ENCODE measurements around the gene TRMT44.

The TRMT44 gene, protein sequence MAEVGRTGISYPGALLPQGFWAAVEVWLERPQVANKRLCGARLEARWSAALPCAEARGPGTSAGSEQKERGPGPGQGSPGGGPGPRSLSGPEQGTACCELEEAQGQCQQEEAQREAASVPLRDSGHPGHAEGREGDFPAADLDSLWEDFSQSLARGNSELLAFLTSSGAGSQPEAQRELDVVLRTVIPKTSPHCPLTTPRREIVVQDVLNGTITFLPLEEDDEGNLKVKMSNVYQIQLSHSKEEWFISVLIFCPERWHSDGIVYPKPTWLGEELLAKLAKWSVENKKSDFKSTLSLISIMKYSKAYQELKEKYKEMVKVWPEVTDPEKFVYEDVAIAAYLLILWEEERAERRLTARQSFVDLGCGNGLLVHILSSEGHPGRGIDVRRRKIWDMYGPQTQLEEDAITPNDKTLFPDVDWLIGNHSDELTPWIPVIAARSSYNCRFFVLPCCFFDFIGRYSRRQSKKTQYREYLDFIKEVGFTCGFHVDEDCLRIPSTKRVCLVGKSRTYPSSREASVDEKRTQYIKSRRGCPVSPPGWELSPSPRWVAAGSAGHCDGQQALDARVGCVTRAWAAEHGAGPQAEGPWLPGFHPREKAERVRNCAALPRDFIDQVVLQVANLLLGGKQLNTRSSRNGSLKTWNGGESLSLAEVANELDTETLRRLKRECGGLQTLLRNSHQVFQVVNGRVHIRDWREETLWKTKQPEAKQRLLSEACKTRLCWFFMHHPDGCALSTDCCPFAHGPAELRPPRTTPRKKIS

DNA sequence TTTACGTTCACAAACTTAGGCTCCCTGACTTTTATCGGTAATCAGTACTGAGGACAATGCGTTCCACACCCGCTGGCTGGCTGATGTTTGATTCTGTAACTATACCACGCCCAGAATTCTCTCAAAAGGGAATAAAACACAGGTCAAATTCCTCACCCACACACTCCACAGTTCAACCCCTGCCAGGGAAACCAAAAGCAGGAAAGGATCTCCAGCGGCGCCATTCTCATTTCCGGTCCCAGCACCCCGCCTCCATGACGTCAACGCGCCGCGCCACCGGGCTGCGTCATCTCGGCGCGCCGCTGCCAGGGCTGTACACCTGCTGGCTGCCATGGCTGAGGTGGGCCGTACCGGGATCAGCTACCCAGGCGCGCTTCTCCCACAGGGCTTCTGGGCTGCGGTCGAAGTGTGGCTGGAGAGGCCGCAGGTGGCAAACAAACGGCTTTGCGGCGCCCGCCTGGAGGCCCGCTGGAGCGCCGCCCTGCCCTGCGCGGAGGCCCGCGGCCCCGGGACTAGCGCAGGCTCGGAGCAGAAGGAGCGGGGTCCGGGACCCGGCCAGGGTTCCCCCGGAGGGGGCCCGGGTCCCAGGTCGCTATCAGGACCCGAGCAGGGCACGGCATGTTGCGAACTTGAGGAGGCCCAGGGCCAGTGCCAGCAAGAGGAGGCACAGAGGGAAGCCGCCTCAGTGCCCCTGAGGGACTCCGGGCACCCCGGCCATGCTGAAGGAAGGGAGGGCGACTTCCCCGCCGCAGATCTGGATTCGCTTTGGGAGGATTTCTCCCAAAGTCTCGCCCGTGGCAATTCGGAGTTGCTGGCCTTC is at the start of gene TRMT44, which contains the start of gene ACOX3:
TRMT44 (plus strand) TSS at position 286 of the 820 bp plus-strand sequence; CDS start at position 332, 46 bp downstream.
ACOX3 (minus strand) TSS at position 232 of the 820 bp plus-strand sequence. CDS start 24,202 bp downstream, outside the sequence.
- DNase-seq (ENCODE audit: low read depth in 3 of 3, low spot score in 1 of 3) = peak; percentile 82 to 99 (median 91)

DNA sequence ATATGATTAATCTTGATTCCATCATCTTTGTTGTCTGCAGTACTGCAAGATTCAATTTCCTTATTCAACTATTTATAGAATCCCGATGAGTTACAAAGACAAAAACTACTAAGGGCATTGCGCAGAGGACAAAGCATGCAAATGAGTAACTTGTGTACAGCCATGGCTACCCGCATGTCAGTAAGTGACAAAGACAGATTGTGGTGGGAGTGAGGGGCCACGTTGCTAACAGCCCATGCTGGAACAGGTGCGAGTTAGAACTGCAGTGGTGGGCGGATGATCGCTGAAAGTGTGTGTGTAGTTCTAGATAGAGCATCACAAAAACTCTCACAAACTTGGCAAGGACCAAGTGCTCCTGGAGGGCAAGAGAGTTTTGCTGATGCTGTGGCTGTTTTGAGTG is 49.5 kb upstream of the TRMT44 start:
- DNase-seq (ENCODE audit: low read depth in 3 of 3, low spot score in 1 of 3) = no peak

DNA sequence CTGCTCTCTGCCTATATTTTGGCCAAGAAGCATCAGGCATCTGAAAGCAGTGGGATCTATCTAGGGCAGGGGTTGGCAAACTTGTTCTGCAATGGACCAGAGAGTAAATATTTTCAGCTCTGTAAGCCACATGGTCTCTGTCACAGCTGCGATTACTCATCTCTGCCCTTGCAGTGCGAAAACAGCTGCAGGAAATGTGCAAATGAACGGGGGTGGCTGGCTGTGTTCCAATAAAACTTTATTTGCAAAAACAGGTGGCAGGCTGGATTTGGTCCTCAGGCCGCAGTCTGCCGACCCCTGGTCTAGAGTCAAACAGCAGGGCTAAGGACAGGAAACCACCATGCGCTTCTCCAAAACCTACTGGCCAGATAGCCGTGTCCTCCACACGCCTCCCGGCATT is 48.6 kb upstream of the TRMT44 start:
- no peak for DNase-seq (ENCODE audit: low read depth in 3 of 3, low spot score in 1 of 3)

DNA sequence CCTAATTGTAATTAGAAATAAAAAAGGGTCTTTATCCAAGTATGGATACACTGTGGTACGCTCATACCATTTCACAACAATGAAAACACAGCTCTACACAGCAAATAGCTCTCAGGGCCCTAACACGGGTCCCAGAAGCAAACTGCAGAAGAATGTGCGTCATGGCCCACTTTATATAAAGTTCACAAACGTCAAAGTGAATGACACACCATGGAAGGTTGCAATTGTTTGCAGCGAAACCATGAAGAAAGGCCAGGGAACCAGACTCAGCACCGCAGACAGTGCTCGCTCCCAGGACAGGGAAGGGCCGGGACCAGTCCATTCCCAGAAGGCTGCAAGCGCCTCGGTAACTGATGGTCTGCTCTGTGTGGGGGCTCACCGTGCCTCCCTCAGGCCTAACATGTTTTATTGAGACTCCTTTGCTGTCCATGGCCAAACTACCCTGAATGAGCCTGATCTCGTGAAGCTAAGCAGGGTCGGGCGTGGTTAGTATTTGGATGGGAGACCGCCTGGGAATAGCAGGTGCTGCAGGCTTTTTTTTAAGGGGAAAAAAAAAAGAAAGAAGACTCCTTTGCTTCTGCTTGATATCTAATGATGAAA is 47.9 kb upstream of the TRMT44 start:
- no peak for DNase-seq (ENCODE audit: low read depth in 3 of 3, low spot score in 1 of 3)

DNA sequence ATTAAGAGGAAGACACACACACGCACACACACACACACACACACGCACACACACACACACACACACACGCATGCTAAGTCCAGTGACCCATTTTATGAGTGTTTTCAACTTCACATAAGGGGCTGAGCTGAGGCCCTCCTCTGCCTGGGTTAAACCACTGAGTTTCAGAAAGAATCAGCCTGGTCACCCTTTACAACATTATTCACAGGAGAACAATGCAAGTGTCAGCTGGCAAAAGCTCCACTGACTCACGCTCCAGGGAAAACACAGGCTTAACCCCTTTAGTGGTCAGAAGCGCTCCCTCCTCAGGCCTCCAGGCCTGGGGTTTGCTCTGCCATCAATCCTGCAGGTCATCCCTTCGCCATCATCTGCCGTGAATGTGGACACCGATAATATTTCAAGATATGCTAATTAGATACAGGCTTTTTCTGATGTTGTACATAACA is 47.0 kb upstream of the TRMT44 start:
- DNase-seq (ENCODE audit: low read depth in 3 of 3, low spot score in 1 of 3) = no peak

DNA sequence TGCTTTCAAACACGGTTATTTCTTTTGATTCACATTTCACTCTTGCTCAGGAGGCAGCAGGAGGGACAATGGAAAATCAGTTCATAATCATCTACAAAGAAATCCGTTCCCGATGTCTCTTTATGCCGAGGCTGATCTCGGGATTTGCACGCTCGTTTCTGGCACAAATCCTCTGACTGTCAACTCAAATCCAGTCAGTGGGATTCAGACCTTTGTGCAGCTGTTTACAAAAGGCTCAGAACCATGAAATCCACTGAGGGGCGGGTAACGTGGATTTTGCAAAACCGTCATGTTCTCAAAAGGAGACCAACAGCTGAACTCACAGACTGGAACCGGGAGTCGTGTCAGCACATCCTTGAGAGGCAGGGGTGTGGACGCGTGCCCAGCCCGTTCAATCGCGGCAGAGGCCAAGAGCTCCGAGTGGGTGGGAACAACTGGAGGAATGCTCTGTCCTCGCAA is 46.5 kb upstream of the TRMT44 start:
- no peak for DNase-seq (ENCODE audit: low read depth in 3 of 3, low spot score in 1 of 3)

DNA sequence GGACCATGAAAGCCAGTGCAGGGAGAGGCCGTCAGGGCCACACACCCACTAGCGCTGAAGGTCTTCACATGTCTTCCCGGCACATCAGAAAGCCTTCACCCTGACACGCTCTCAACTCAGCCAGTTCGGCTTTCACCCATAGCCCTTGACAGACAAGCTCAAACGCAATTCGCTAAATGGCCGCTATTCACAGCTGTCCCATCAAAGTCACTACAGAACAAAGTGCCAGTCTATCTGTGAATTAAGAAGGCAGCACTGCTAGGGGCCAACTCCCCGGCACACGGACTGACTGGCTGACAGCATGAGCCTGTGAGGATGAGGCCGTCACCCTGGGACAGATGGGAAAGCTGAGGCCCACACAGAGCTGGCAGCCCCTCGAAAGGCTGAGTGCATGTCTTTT is 45.8 kb upstream of the TRMT44 start:
- DNase-seq (ENCODE audit: low read depth in 3 of 3, low spot score in 1 of 3) = no peak

DNA sequence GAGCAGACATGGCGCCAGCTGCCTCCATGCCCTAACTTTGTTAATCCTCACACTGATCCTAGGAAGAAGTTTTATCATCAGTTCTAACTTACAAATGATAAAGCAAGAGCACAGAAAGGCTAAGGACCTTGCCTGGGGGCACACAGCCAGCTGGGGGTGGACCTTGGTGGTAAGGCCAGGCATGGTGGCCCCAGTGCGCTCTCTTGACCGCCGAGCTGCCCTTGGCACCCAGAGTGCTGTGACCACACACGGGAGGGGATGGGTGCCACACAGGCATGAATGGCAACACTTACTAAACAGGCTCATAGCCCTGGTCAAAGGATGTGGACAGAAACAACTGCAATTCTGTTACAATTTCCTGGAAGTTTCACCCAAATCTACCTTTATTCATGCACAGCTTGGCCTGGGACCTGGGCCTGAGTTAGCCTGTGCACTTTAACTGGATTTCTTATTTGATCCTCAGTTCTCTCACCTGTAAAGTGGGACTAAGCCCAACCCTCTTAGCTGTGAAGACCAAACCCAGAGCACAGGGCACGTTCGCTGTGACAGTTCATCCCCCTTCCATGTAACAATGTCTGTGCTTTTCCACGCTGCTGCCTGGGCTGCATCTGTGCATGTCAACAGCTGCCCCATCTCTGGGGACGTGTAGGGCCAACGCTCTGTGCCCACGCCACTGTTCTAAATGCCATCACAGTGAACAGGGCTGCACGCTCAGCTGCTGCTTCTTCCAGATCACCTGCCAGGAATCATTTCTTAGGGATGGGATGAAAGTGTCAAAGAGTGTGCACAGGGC is 44.9 kb upstream of the TRMT44 start:
- DNase-seq (ENCODE audit: low read depth in 3 of 3, low spot score in 1 of 3) = no peak

DNA sequence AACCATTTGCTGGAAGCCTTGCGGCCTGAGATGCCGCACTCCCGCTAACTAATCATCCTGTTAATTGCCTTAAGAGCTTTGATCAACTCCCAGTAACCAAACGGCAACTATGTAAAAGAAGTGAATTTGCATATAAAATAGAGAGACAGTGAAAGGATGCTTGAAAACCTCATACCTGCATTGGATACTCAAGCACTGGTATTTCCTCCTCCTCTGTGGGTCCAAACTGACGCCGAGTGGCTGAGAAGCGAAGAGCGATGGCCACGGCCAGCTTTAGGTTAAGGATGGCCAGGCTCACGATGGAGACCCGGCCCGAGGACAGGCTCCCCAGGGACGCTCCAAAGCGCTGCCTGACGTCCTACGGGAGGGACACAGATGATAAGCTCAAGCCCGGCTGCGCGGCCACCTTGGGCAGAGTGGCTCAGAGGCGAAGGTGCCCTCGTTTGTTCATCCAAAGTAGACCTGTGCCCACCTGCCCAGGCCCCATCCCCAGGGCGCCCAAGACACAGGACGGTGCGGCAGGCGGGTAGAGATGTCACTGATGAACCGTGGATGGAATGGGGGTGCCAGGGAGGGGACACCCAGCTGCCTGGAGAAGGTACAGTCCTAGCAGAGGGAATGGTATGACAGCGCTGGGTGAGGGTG is 43.7 kb upstream of the TRMT44 start:
- no peak for DNase-seq (ENCODE audit: low read depth in 3 of 3, low spot score in 1 of 3)

DNA sequence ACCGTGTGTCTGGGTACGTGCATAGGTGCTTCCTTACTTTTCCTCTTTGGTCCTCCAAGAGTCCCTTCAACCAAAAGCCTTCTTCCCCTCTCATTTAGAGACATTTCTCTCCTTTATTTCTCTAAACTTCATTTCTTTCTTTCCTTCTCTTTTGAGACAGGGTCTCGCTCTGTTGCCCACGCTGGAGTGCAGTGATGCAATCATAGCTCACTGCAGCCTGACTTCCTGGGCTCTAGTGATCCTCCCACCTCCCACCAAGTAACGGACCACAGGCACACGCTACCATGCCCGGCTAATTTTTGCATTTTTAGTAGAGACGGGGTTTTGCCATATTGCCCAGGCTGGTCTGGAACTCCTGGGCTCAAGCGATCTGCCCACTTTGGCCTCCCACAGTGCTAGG is 42.2 kb upstream of the TRMT44 start:
- DNase-seq (ENCODE audit: low read depth in 3 of 3, low spot score in 1 of 3) = no peak

DNA sequence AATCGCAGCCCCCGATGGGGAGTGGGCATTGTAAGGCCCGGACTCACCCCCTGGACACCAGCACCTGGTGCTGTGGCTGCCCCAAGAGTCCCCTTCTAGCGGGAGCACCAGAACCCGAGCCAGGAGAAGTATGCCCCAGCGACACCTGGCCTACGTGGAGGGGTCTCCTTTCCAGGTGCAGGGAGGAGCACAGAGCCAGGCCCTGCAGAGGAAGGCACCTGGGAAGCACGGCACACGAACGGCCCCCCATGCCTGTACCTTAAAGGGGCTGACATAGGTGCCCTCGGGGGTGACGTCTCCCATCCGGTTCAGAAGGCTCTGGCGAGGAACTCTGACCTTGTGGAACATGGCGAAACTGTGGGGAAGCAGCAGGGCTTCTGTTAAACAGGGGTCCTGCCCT is 41.3 kb upstream of the TRMT44 start:
- DNase-seq (ENCODE audit: low read depth in 3 of 3, low spot score in 1 of 3) = no peak

DNA sequence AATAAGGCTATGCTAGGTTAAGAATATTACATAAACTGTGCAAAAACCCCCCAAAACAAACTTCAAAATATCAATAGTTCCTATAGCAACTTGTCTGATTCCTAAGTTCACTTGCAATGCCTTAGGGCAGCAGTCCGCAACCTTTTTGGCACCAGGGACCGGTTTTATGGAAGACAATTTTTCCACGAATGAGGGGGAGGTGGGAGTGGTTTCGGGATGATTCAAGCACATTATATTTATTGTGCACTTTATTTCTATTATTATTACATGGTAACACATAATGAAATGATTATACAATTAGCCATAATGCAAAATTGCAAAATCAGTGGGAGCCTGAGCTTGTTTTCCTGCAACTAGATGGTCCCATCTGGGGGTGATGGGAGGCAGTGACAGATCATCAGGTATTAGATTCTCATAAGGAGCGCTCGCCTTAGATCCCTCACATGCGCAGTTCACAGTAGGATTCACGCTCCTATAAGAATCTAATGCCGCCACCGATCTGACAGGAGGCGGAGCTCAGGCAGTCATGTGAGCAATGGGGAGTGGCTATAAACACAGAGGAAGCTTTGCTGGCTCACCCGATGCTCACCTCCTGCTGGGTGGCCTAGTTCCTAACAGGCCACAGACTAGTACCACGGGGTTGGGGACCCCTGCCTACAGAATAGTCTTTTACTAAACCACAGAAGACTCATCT is 39.8 kb upstream of the TRMT44 start:
- no peak for DNase-seq (ENCODE audit: low read depth in 3 of 3, low spot score in 1 of 3)

DNA sequence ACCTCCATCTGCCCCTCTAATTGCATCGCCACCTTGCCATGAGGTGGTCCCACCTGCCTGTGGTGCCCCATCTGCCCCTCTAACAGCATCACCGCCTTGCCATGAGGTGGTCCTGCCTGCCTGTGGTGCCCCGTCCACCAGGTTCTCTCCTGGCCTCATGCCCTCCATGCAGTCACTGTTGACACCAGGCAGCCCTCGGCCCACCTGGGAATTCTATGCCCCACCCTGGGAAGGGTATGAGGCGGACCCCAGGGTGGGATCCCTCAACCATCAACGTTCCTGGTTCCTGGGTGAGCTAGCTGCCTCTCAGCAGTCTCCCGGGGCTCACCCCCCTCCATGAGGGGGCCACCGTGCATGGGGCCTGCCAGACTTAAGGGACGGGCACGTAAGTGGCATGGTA is 38.9 kb upstream of the TRMT44 start:
- no peak for DNase-seq (ENCODE audit: low read depth in 3 of 3, low spot score in 1 of 3)

DNA sequence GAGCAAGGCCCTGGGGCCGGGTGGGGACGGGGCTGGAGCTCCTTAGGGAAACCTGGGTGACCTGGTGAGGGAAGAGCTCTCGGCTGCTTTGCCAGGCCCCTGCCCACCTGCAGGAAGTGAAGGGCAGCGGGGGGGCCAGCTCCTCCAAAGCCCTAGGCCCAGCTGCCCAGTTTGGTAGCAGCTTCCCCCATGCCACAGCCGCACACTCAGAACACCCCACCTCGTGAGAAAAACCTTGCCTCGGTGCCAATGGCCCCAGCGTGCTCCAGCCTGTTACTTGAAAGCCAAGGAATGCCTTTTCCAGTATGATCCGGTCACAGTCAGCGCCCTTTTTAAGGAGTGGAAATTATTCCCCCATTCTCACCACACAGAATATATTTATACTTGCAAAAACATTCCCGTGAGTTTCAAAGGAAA is 38.4 kb upstream of the TRMT44 start:
- no peak for DNase-seq (ENCODE audit: low read depth in 3 of 3, low spot score in 1 of 3)

DNA sequence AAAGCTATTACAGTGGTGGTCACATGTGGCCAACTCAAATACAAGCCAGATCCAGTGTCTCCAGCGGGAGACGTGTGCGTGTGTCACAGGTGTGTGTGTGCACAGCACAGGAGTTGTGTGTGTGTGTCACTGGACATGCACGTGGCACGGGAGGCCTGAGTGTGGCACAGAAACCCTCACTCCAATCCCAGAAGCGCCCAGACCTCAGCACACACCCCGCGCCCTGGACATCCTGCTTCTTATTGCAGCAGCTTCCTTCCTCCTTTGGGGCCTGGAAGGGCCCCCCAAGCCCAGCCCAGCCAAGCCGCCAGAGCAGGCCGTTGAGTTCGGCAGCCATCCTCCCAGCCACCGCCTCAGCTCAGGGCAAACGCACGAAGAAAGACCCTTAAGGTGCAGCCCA is 37.9 kb upstream of the TRMT44 start:
- DNase-seq (ENCODE audit: low read depth in 3 of 3, low spot score in 1 of 3) = no peak

DNA sequence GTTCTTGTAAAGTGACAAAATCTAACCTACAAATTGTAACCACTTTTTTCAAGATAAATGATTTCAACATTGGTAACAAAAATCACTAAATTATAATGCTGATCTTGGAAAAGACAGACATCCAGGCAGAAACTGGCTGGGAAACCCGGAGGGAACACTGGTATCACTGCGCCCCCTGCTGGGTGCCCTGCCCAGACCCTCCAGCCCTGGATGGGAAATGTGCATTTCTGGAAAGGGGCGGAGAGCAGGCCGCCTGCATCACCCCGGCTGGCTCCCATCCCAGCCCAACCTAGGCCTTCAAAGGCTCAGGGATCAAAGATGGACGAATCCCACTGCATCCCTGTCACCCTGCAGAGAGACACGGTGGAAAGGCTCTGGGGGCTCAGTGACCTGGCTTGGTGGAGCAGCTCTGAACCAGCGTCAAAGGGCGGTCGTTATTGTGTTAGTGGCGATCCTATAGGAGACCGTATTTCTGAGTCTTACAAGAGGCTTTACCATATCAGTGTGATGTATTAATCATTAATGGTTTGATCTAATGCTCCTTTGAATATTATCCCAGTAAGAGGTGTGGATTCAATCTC is 37.3 kb upstream of the TRMT44 start:
- peak in 1 of 3 donors; percentile 39 for DNase-seq (ENCODE audit: low read depth in 3 of 3, low spot score in 1 of 3)

DNA sequence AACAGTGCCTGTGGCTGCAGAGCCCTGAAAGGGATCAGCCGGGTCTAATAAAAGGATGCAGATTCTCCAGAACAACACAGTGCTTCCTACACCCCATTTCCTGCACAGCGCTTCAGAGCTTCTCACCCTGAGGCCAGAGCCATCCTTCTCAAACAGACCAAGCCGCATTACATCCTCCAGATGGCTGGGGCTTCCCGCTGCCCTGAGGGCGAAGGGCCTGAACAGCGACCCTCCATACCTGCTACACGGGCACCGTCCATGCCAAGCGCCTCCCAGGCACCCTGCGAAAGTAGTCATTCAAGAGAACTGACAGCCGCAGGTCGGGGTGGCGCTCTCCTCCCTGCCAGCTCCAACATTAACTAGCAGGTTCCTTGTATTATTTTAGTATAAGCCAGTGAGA is 36.6 kb upstream of the TRMT44 start:
- no peak for DNase-seq (ENCODE audit: low read depth in 3 of 3, low spot score in 1 of 3)

DNA sequence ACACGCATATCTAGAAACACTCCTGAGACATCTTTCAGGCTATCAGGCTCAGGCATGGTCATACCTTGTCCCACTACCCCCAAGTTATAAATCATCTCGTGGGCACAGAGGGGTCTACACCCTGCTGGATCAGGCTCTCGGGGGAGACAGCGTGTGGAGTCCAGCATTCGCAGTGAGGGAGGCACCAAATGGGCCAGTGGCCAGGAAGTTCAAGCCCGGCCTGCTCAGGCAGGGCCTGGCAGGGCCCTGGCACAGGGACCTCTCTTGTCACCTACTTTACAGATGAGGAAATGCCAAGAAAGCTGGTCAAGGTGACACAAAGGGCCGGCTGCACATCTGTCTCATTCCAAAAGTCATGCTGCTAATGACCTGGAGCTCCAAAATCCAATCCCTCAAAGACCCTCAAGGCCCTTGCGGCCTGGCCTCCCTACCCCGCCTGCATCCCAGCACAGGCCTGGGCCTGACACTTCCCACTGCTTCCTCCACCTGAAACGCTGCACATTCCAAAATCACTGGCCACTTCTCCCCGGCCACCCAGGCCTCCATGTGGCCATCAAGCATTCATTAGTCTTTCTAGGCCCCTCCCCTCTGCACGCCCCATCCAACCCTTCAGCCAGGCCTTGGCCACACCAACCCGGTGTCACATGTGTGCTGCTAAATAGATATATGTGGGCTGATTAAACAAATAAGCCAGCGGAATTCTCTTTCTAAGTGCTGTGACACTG is 35.6 kb upstream of the TRMT44 start:
- no peak for DNase-seq (ENCODE audit: low read depth in 3 of 3, low spot score in 1 of 3)

Measured in stimulated activated CD4-positive, alpha-beta T cell treated with anti-CD3 and anti-CD28 coated beads, TNF-alpha, amount 100 ng/mL, for 1 hour (primary cell).